Erythroblast (primary cell): Measurements from ENCODE around the gene OR1D2.
"Not testable (repeated sequence)": the region's sequence is repeated elsewhere in the genome, so short reads cannot be mapped to it uniquely, and the experiment has no call there.

Experiments used
- GATA1 ChIP-seq: IDR thresholded peaks from 2 replicates; pipeline ENCODE4 v1.6.1; 2011; ENCODE audit warnings: low read depth, mild to moderate bottlenecking, control low read depth, low read length, moderate library complexity
- POLR2A ChIP-seq: IDR thresholded peaks from 2 replicates; pipeline ENCODE4 v1.6.1; 2011; ENCODE audit warnings: mild to moderate bottlenecking, low read length

GRCh38 chr17:3137494-3137893 lies 33.3 kb upstream of the OR1D2 start:
- TF ChIP-seq POLR2A, GATA1: not testable (repeated sequence)
